PC-3 (cell line): ENCODE results near the gene EGFL7. TPM values are rescaled to one million over a fixed set of nuclear protein-coding genes. Genes with fewer than 3 reads are reported as not detected.

Experiments used
- ATAC-seq: fragments of 200-7000 bp; cut with Tn5 transposase; 2 replicates; pipeline ENCODE4 v1.9.1; 2020; ENCODE audit warnings: mild to moderate bottlenecking, moderate library complexity
- BruUV-seq: library from RNA; stranded (reverse); fragments of 400-500 nt; replicated peaks from 2 replicates; lab custom pipeline; 2021; lab: Mats Ljungman, UMichigan
- CTCF ChIA-PET: fragments of 300-600 bp; sonication (Branson Sonifier 250); formaldehyde crosslinking; loops from one replicate; lab custom pipeline; 2022; ENCODE audit warnings: antibody characterized with exemption; lab: Charles Lee
- POLR2A ChIA-PET: fragments of 300-600 bp; sonication (Branson Sonifier 250); formaldehyde crosslinking; loops from one replicate; lab custom pipeline; 2022; ENCODE audit warnings: antibody characterized with exemption; ENCODE audit not compliant: unreplicated experiment; lab: Charles Lee
- DNase-seq: peaks from one replicate; pipeline ENCODE4 v3.0.0-alpha.2; 2015
- H2AFZ ChIP-seq: fragments of 300-600 bp; sonication (generic); 2 replicates; pipeline ENCODE4 v1.6.0; 2016; ENCODE audit warnings: antibody characterized with exemption, low read length
- H3F3A ChIP-seq: fragments of 300-600 bp; sonication (generic); one replicate; pipeline ENCODE4 v1.6.0; 2017; ENCODE audit warnings: antibody characterized with exemption, low read length, control low read depth, mild to moderate bottlenecking; ENCODE audit not compliant: unreplicated experiment
- H3K27ac ChIP-seq: fragments of 300-600 bp; sonication (generic); 2 replicates; pipeline ENCODE4 v1.5.1; 2016; ENCODE audit warnings: mild to moderate bottlenecking, low read length
- H3K27me3 ChIP-seq: fragments of 300-600 bp; sonication (generic); 2 replicates; pipeline ENCODE4 v1.6.1; 2016; ENCODE audit warnings: low read length, mixed read lengths
- H3K36me3 ChIP-seq: fragments of 300-600 bp; sonication (generic); 2 replicates; pipeline ENCODE4 v1.6.1; 2016; ENCODE audit warnings: low read depth, mixed run types, low read length, mixed read lengths
- H3K4me1 ChIP-seq: fragments of 300-600 bp; sonication (generic); 2 replicates; pipeline ENCODE4 v1.5.1; 2016; ENCODE audit warnings: low read length; ENCODE audit not compliant: insufficient read depth
- H3K4me2 ChIP-seq: fragments of 300-600 bp; sonication (generic); 2 replicates; pipeline ENCODE4 v1.6.0; 2016; ENCODE audit warnings: low read length
- H3K4me3 ChIP-seq: fragments of 300-600 bp; sonication (generic); 2 replicates; pipeline ENCODE4 v1.5.1; 2016; ENCODE audit warnings: mild to moderate bottlenecking, low read length, mixed read lengths
- H3K79me2 ChIP-seq: fragments of 300-600 bp; sonication (generic); 2 replicates; pipeline ENCODE4 v1.6.1; 2017; ENCODE audit warnings: low read length, mixed read lengths
- H3K9ac ChIP-seq: fragments of 300-600 bp; sonication (generic); 2 replicates; pipeline ENCODE4 v1.6.0; 2016; ENCODE audit warnings: mild to moderate bottlenecking, low read length
- H3K9me2 ChIP-seq: fragments of 300-600 bp; sonication (generic); replicated peaks from 2 replicates; pipeline ENCODE4 v1.6.1; 2016; ENCODE audit warnings: mixed run types, low read length, mixed read lengths
- H3K9me3 ChIP-seq: fragments of 300-600 bp; sonication (generic); 2 replicates; pipeline ENCODE4 v1.6.1; 2016; ENCODE audit warnings: low read length, mixed read lengths
- H4K20me1 ChIP-seq: fragments of 300-600 bp; sonication (generic); 2 replicates; pipeline ENCODE4 v1.6.1; 2016; ENCODE audit warnings: low read length, mixed read lengths
- EZH2 ChIP-seq: fragments of 300-600 bp; sonication (generic); IDR thresholded peaks from one replicate; pipeline ENCODE4 v1.6.1; 2017; ENCODE audit warnings: antibody characterized with exemption, mild to moderate bottlenecking, low read length; ENCODE audit not compliant: unreplicated experiment
- EZH2phosphoT487 ChIP-seq: fragments of 300-600 bp; sonication (generic); IDR thresholded peaks from 2 replicates; pipeline ENCODE4 v1.6.1; 2018; ENCODE audit warnings: mild to moderate bottlenecking, antibody characterized with exemption, low read length, borderline replicate concordance
- intact Hi-C: fragments of 100-400 bp; cut with micrococcal nuclease; formaldehyde crosslinking; loops from 2 replicates; pipeline ENCODE4 v1.9.0; 2023
- total RNA-seq: library from RNA; depleted of rRNA; stranded (reverse); fragments of >200 nt; gene quantifications from 2 replicates; pipeline ENCODE4 v1.2.3, GENCODE V29; 2014
- TF ChIP-seq, protein P1 (sequence below): fragments of 300-600 bp; sonication (generic); conservative IDR thresholded peaks from 2 replicates; pipeline ENCODE4 v1.5.1; 2017; ENCODE audit warnings: antibody characterized with exemption, low read depth, mild to moderate bottlenecking, low read length

The EGFL7 gene
- total RNA-seq, 1 experiment from 2014 or later: 23.1 TPM

- no peak for ATAC-seq
Observed at GRCh38 chr9:136617746-136618579, 44.8 kb upstream of the EGFL7 start.

DNA sequence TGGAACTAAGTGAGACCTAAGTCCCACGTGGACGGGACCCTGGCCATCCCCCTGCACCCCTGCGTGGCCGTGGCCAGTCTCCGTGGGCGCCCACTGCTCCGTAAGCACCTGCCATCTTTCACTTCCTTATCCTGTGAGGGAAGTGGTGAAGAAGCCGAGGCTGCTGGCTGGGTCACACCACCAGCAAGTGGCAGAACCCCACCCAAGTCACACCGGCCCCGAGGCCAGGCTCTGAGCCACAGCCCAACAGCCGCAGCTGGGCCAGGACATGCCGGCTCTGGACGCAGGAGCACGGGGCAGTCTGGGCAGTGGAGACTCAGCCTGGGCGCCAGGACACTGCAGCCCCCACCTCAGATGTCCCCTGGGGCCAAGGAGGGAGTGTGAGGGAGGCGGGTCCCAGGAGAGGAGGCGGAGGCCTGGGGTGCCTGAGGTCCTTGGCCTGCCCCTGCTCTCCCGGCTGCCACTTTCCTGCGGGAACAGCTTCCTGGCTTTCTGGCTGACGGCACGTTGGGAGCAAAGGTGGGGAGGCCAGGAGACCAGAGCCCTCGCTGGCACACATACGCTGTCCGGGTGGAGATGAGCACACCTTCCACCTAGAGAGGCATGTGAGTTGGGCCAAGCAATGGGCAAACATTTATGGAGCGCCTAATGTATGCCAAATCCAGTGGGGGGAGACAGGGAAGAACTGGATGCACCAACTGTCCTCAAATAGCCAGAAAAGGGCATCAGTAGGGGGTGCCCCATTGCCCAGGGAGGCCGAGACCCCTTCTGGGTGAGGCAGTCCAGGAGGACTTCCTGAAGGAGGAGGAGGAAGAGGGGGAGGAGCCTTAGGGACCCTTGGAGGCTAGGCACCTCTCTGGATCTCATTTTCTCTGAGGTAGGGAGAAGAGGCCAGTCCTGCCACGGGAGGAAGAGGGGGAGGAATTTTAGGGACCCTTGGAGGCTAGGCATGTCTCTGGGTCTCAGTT lies 43.9 kb upstream of the EGFL7 start:
- no peaks in the 10 kb centered on the region for H3K4me1 ChIP-seq
- no peak for ATAC-seq
- CTCF ChIA-PET: no interaction called here

More at GRCh38 chr9:136617746-136618579, 44.8 kb upstream of the EGFL7 start:
- no peak overlapping the region for H3K27ac ChIP-seq
- H3K36me3 ChIP-seq: no peaks in the 10 kb centered on the region
- no peaks in the 10 kb centered on the region for H3K79me2 ChIP-seq
- no peaks in the 10 kb centered on the region for H4K20me1 ChIP-seq
- H3K9ac ChIP-seq: no peak overlapping the region
- no peak overlapping the region for H2AFZ ChIP-seq
- intact Hi-C loops: no loop called here
- no peak overlapping the region for H3K4me3 ChIP-seq
- no peaks in the 10 kb centered on the region for H3K9me2 ChIP-seq
- TF ChIP-seq EZH2phosphoT487: no peak
- TF ChIP-seq, protein P1, sequence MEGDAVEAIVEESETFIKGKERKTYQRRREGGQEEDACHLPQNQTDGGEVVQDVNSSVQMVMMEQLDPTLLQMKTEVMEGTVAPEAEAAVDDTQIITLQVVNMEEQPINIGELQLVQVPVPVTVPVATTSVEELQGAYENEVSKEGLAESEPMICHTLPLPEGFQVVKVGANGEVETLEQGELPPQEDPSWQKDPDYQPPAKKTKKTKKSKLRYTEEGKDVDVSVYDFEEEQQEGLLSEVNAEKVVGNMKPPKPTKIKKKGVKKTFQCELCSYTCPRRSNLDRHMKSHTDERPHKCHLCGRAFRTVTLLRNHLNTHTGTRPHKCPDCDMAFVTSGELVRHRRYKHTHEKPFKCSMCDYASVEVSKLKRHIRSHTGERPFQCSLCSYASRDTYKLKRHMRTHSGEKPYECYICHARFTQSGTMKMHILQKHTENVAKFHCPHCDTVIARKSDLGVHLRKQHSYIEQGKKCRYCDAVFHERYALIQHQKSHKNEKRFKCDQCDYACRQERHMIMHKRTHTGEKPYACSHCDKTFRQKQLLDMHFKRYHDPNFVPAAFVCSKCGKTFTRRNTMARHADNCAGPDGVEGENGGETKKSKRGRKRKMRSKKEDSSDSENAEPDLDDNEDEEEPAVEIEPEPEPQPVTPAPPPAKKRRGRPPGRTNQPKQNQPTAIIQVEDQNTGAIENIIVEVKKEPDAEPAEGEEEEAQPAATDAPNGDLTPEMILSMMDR: no peak
- no peak for TF ChIP-seq EZH2
- no peak overlapping the region for H3K4me2 ChIP-seq
- H3K27me3 ChIP-seq: no peaks in the 10 kb centered on the region
- BruUV-seq: no TSS peak
- no peak for DNase-seq
- ChIA-PET CTCF (no interaction called here), POLR2A (no interaction called here)
- H3K9me3 ChIP-seq: no peaks in the 10 kb centered on the region
- H3K4me1 ChIP-seq: no peaks in the 10 kb centered on the region
- H3F3A ChIP-seq: no peaks in the 10 kb centered on the region

More for the DNA sequence above, 43.9 kb upstream of the EGFL7 start:
- no peak for DNase-seq
- Histone ChIP-seq H3K27me3 (no peaks in the 10 kb centered on the region), H3K36me3 (no peaks in the 10 kb centered on the region), H3F3A (no peaks in the 10 kb centered on the region), H3K4me2 (no peak overlapping the region), H3K27ac (no peak overlapping the region), H4K20me1 (no peaks in the 10 kb centered on the region), H3K79me2 (no peaks in the 10 kb centered on the region), H3K9ac (no peak overlapping the region), H3K4me3 (no peak overlapping the region), H3K9me3 (no peaks in the 10 kb centered on the region), H3K9me2 (no peaks in the 10 kb centered on the region), H2AFZ (no peak overlapping the region)
- no TSS peak for BruUV-seq
- POLR2A ChIA-PET: no interaction called here
- intact Hi-C loops: no loop called here
- TF ChIP-seq EZH2phosphoT487 (no peak), EZH2 (no peak)
- TF ChIP-seq, protein P1: no peak
